Prostate gland (tissue), 2 donors: ENCODE results near the gene OGA. TPM values are rescaled to one million over a fixed set of nuclear protein-coding genes. Genes with fewer than 3 reads are reported as not detected.

Experiments
- DNase-seq: peaks from one replicate; pipeline ENCODE4 v3.0.0-alpha.2; 2019; ENCODE audit warnings: low spot score
- H3K27ac ChIP-seq, 2 donors: fragments of 200-600 bp; sonication (generic); 2 replicates each; pipeline ENCODE4 v1.5.1; 2017 to 2019
- H3K27me3 ChIP-seq: fragments of 200-600 bp; sonication (generic); replicated peaks from 2 replicates; pipeline ENCODE4 v1.5.1; 2019; ENCODE audit not compliant: insufficient read depth
- H3K36me3 ChIP-seq, 2 donors: fragments of 200-600 bp; sonication (generic); 1 replicate in 1 of 2; 2 replicates in 1 of 2; pipeline versions ENCODE4 v1.5.1 to v1.8.1; 2017 to 2019
- H3K4me1 ChIP-seq: fragments of 200-600 bp; sonication (generic); replicated peaks from 2 replicates; pipeline ENCODE4 v1.5.1; 2019
- H3K4me3 ChIP-seq, 2 donors: fragments of 200-600 bp; sonication (generic); 2 replicates each; pipeline ENCODE4 v1.5.1; 2017 to 2019
- H3K9me3 ChIP-seq: fragments of 200-600 bp; sonication (generic); 2 replicates; pipeline ENCODE4 v1.5.1; 2017
- CTCF ChIP-seq, 4 experiments: fragments of 200-600 bp in 2 of 4; fragments of 450-650 bp in 2 of 4; sonication (generic) in 2 of 4; IDR thresholded peaks; 1 replicate in 3 of 4; 2 replicates in 1 of 4; pipeline ENCODE4 v1.5.1; 2016 to 2019; ENCODE audit warnings: antibody characterized with exemption in 4 of 4, mild to moderate bottlenecking in 2 of 4, moderate library complexity in 2 of 4
- POLR2A ChIP-seq: fragments of 450-650 bp; IDR thresholded peaks from one replicate; pipeline ENCODE4 v1.6.1; 2016; ENCODE audit warnings: antibody characterized with exemption, mild to moderate bottlenecking
- POLR2AphosphoS5 ChIP-seq: sonication (generic); formaldehyde crosslinking; IDR thresholded peaks from one replicate; pipeline ENCODE4 v1.6.1; 2017; ENCODE audit warnings: antibody characterized with exemption
- WGBS: methylation state at CpG from one replicate; pipeline ENCODE4 v1.1.5; 2018; 5-methylcytosine and 5-hydroxymethylcytosine counted together
- intact Hi-C: fragments of 100-400 bp; cut with DNase I; formaldehyde crosslinking; loops from one replicate; pipeline ENCODE4 v1.14.2; 2022
- total RNA-seq, 2 donors: library from RNA; depleted of rRNA; stranded (reverse); fragments of >200 nt; gene quantifications; one replicate each; pipeline ENCODE4 v1.1.0, GENCODE V29; 2016

Gene OGA
- total RNA-seq, 2 donors from 2014 or later, result 82.5 to 143 TPM

DNA sequence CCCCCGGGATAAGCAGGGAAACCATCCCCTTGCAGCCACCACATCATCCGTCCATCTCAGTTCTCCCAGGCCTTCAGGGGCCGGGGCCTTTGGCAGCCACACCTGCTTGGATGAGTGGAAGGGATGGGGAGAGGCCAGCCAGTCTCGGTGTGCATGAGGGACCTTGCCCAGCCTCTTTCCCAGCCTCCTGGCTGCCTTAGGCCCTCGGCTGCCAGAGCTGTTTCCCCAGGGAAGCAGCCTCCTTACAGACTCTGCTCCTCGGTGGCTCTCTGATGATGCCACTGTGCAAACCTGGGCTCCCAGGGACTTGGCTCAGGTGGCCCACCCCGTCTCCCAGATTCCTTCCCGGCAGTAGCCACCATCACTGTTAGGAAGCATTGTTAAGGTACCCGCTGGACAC, 57.0 kb downstream of the OGA start:
- no peak for DNase-seq
- intact Hi-C loops, result no loop called here
- 87% methylated on average over 9 of the region's 9 CpGs for WGBS
- Histone ChIP-seq H3K4me1 (no peaks in the 10 kb centered on the region), H3K4me3 (no peak overlapping the region), H3K27ac (no peak overlapping the region), H3K36me3 (no peaks in the 10 kb centered on the region), H3K9me3 (no peaks in the 10 kb centered on the region), H3K27me3 (no peaks in the 10 kb centered on the region)
- TF ChIP-seq POLR2A (no peak), POLR2AphosphoS5 (no peak), CTCF (IDR thresholded peaks at IDR 0.05) (no peak)

DNA sequence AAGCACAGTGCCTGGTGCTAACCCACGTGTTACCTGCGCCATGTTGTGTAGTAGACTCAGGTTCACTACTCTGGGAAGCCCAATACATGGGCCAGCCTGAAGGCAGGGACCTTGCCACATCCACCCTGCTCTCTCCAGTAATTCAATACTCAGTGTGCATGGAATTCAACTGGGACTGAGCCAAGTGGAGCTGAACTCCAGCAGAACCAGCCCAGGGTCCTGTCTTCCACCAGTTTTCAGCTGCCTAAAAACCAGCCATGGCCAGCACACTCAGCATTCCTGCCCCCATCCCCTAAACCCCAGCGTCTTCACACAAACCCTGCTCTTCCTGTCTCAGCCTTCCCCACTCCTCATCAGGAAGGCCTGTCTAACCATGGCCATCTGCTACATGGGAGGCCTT, 57.7 kb downstream of the OGA start:
- TF ChIP-seq POLR2AphosphoS5, result no peak
- no peak for TF ChIP-seq CTCF (IDR thresholded peaks at IDR 0.05)
- TF ChIP-seq POLR2A, result no peak
- H3K4me1 ChIP-seq, result no peaks in the 10 kb centered on the region
- no peaks in the 10 kb centered on the region for H3K27me3 ChIP-seq
- H3K4me3 ChIP-seq, result no peak overlapping the region
- H3K9me3 ChIP-seq, result no peaks in the 10 kb centered on the region
- H3K36me3 ChIP-seq, result no peaks in the 10 kb centered on the region
- H3K27ac ChIP-seq, result no peak overlapping the region
- intact Hi-C loops, result no loop called here
- WGBS, result 81% methylated on average over 3 of the region's 3 CpGs
- no peak for DNase-seq

- Histone ChIP-seq H3K9me3 (no peaks in the 10 kb centered on the region), H3K36me3 (no peaks in the 10 kb centered on the region), H3K4me1 (no peaks in the 10 kb centered on the region), H3K27me3 (no peaks in the 10 kb centered on the region), H3K4me3 (no peak overlapping the region), H3K27ac (no peak overlapping the region)
- DNase-seq, result no peak
- WGBS, result 70% methylated on average over 12 of the region's 12 CpGs
- intact Hi-C loops, result no loop called here
- no peak for TF ChIP-seq POLR2AphosphoS5
- TF ChIP-seq CTCF (IDR thresholded peaks at IDR 0.05), result no peak
- no peak for TF ChIP-seq POLR2A
Measured at GRCh38 chr10:101759309-101760247, 58.7 kb downstream of the OGA start.

DNA sequence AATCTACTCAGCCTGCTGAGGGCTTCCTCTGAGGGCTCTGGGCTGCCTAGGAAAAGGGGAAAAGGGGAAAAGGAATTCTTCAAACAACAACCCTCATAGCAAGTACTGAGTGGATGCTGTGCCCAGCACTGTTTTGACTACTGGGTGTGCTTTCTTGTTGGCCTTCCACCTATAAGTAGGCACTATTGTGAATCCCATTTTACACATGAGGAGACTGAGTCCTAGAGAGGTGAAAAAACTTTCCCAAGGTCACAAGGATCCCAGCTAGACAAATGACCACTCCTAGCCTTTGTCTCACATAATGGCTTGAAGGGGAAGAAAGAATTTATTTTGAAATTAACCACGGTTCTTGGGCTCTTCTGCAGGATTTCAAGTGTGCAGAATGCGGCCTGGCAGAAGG, 59.4 kb downstream of the OGA start:
- no peak overlapping the region for H3K4me3 ChIP-seq
- no peaks in the 10 kb centered on the region for H3K9me3 ChIP-seq
- H3K27ac ChIP-seq, result no peak overlapping the region
- no peak for DNase-seq
- intact Hi-C loops, result no loop called here
- H3K27me3 ChIP-seq, result no peaks in the 10 kb centered on the region
- no peak for TF ChIP-seq POLR2AphosphoS5
- TF ChIP-seq CTCF (IDR thresholded peaks at IDR 0.05), result no peak
- TF ChIP-seq POLR2A, result no peak
- H3K36me3 ChIP-seq, result no peaks in the 10 kb centered on the region
- no peaks in the 10 kb centered on the region for H3K4me1 ChIP-seq
- WGBS, result 76% methylated on average over 2 of the region's 2 CpGs

DNA sequence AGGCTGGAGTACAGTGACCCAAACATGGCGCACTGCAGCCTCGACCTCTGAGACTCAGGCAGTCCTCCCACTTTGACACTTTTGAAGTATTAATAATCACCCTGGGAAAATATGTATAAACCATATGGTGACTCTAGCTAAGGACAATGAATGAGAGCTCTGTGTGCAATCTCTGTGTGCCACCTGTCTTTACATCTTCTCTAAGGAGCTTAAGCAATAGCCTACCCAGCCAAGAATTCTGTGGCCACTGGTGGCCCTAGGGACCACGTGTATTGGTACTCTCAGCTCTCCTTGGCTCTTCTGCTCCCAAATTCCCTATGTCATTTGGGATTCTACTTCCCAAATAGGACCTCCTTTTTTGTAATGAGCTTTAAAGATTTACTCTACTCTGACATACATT, 66.0 kb downstream of the OGA start:
- WGBS, result 78% methylated on average over 3 of the region's 3 CpGs
- Histone ChIP-seq H3K36me3 (no peaks in the 10 kb centered on the region), H3K27ac (no peak overlapping the region), H3K9me3 (no peaks in the 10 kb centered on the region), H3K27me3 (no peaks in the 10 kb centered on the region), H3K4me3 (no peak overlapping the region), H3K4me1 (no peaks in the 10 kb centered on the region)
- DNase-seq, result no peak
- intact Hi-C loops, result no loop called here
- TF ChIP-seq POLR2A, result no peak
- TF ChIP-seq CTCF (IDR thresholded peaks at IDR 0.05), result no peak
- no peak for TF ChIP-seq POLR2AphosphoS5
